ENCODE measurements around the gene SLC12A9.
"Not testable (repeated sequence)": the region's sequence is repeated elsewhere in the genome, so short reads cannot be mapped to it uniquely, and the experiment has no call there.

The SLC12A9 gene

DNA sequence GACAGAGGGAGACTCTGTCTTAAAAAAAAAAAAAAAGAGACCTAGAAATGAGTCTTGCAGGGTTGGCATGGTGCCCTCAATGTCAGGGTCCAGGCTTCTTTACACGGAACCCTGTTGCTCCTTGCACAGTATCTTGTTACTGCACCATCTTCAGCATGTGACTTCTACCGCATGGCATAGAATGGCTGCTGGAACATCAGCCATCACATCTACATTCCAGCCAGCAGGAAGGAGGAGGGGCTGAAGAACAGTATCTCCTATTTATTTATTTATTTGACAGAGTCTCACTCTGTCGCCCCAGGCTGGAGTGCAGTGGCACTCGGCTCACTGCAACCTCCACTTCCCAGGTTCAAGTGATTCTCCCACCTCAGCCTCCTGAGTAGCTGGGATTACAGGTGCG, 46.9 kb downstream of the SLC12A9 start:
- DNase-seq, result no peak

DNA sequence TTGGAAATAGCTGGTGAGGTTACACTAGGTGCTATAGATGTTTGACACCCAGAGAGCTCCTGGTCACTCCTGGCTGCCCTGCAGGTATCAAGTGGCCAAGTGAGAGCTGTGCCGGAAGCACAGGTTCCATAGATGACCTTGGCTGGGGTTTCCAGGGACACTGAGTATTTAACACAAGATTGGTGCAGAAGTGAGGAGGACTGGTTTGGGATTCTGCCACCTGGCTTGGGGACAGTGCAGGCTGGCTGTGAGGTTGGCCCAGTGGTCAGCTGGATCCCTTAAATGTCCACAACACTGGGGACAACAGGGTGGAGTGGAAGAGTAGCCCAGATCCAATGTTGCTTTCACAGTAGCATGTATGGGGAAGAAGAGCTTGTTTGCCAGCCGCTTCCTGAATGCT, 48.5 kb downstream of the SLC12A9 start:
- no peak for DNase-seq

DNA sequence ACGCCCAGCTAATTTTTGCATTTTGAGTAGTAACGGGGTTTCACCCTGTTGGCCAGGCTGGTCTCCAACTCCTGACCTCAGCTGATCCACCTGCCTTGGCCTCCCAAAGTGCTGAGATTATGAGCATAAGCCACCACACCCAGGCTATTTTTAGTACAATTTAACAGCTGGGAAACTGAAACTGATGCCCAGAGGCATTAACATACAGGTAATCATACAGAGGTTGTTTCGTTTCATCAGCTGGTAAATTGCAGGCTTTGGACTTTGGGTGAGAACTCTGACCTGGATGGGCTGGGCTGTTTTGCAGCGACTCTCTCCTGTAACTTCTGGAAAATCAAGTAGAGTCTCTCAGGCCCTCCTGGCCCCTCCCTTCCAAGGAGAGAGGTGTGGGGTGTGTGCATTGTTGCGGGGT, 49.4 kb downstream of the SLC12A9 start:
- DNase-seq, result no peak

DNA sequence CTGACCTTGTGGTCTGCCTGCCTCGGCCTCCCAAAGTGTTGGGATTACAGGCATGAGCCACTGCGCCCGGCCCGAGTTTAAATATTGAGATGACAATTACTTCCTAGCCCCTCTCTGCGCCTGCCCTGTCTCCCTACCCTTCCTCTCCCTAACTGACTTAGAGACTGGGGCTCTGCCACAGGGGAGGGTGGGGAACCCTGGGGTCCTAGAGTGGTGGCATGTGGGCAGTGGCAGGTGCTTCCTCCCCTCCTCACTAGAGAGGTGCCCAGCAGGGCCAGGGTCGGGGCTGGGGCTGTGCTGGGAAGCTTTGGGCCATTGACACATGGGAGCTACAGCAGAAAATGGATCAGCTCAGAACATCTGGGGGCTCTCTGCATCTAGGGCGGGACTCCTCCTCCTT, 50.1 kb downstream of the SLC12A9 start:
- no peak for DNase-seq

DNA sequence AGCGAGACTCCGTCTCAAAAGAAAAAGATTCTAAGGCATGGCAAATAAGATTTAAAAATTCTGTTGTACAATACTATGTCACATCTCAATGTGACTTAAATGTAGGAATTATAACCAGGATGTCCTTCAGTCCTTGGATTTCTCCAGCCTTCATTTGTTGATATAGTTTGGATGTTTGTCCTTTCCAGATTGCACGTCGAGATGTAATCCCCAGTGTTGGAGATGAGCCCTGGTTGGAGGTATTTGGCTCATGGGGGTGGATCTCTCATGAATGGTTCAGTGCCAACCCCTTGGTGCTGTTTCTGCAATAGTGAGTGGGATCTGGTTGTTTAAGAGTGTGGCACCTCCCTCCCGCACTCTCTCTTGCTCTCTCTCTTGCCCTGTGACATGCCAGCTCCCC, 56.0 kb downstream of the SLC12A9 start:
- DNase-seq, result no peak

DNA sequence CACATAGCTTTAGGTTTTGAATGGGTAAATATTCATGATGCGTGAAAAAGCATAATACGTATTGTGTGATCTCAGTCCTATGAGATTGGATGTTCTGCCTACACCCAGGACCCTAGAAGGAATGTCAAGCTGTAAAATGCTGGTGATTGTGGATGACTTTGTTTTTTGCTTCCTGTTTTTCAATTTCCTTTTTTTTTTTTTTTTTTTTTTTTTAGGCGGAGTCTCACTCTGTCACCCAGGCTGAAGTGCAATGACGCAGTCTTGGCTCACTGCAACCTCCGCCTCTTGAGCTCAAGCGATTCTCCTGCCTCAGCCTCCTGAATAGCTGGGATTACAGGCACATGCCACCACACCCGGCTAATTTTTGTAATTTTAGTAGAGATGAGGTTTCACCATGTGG, 57.9 kb downstream of the SLC12A9 start:
- DNase-seq, result not testable (repeated sequence)

DNA sequence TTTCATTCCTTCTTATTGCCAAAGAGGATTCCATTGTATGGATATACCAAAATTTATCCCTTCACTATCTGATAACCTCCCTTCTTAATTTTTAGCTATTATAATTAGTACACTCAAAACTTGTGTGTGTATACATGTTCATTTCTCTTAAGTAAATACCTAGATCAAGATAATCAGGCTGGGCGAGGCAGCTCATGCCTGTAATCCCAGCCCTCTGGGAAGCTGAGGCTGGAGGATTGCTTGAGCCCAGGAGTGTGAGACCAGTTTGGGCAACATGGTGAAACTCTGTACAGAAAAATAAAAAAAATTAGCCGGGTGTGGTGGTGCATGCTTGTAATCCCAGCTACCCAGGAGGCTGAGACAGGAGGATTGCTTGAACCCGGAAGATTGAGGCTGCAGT, 59.0 kb downstream of the SLC12A9 start:
- no peak for DNase-seq

DNA sequence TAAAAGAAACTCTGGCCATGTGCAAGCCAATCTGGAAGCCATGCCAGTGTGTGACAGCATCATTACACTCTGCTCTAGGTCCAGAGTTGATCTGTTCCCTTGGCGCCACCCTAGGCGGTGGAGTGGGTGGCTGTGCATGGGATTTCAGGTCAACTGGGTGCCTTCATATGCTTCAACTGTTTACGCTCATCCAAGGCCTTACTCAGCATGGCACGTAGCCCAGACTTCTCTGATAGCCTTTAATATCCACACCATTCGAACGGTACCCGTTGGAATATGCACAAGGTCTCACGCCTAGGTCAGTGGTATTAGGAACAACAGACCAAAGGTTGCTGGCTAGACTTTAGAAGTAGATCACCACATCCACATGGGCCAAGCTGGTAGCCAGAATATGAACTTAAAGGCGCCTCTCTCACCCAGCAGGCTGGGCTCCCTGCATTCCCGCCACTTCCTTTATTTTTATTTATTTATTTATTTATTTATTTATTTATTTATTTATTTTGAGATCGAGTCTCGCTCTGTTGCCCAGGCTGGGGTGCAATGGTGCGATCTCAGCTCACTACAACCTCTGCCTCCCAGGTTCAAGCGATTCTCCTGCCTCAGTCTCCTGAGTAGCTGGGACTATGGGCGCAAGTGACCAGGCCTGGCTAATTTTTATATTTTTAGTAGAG, 61.8 kb downstream of the SLC12A9 start:
- DNase-seq, result no peak

DNA sequence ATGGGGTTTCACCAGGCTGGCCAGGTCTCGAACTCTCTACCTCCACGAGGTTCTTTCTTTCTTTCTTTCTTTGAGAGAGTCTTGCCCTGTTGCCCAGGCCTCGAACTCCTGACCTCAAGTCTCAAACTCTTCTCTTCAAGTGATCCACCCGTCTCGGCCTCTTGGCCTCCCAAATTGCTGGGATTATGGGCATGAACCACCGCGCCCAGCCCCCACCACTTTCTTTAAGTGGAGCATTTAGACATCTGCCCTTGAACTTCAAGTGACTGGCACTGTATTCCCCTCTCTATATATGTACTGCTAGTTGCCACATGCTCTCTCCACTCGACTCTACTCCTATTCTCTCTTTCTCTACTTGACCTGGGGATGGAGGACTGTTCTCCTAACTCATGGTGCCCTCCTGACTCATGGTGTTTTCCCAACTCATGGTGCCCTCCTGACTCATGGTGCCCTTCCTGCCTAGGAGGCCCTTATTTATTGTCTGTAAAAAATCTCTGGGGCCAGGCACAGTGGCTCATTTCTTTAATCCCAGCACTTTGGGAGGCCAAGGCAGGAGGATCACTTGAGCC, 62.5 kb downstream of the SLC12A9 start:
- no peak for DNase-seq

All from stimulated activated CD8-positive, alpha-beta memory T cell treated with anti-CD3 and anti-CD28 coated beads, Interleukin-4, amount 100 ng/mL, for 48 hours (primary cell).